Measurements from ENCODE around the gene HSPA1B. TPM values are rescaled to one million over a fixed set of nuclear protein-coding genes. Genes with fewer than 3 reads are reported as not detected.

The HSPA1B gene
- total RNA-seq, 1 experiment from 2014 or later = 147 TPM

DNA sequence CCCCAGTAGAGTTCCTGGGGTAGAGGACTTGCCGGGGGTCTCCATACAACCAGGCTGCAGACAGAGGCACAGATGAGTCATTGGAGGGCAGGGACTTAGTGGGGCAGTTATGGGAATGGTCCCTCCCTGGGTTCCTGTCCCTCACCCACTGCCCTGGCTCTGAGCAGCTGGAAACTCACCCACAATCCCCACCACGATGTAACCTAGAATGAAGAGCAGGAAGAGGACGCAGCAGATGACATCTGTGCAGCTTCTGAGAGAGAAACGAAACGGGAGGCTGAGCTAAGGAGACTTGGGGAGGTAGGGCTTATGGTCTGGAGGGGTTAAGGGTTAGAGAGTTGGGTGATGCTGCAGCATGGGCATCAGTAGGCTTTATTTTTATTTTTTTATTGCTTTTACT is 48.3 kb downstream of the HSPA1B start:
- intact Hi-C loops (cut with micrococcal nuclease; ENCODE audit: unreplicated experiment) = no loop called here
- DNase-seq (ENCODE audit: low read depth, low spot score) = no peak
- TF ChIP-seq, protein P1, sequence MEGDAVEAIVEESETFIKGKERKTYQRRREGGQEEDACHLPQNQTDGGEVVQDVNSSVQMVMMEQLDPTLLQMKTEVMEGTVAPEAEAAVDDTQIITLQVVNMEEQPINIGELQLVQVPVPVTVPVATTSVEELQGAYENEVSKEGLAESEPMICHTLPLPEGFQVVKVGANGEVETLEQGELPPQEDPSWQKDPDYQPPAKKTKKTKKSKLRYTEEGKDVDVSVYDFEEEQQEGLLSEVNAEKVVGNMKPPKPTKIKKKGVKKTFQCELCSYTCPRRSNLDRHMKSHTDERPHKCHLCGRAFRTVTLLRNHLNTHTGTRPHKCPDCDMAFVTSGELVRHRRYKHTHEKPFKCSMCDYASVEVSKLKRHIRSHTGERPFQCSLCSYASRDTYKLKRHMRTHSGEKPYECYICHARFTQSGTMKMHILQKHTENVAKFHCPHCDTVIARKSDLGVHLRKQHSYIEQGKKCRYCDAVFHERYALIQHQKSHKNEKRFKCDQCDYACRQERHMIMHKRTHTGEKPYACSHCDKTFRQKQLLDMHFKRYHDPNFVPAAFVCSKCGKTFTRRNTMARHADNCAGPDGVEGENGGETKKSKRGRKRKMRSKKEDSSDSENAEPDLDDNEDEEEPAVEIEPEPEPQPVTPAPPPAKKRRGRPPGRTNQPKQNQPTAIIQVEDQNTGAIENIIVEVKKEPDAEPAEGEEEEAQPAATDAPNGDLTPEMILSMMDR (IDR thresholded peaks at IDR 0.05) = no peak
- TF ChIP-seq, protein P2, sequence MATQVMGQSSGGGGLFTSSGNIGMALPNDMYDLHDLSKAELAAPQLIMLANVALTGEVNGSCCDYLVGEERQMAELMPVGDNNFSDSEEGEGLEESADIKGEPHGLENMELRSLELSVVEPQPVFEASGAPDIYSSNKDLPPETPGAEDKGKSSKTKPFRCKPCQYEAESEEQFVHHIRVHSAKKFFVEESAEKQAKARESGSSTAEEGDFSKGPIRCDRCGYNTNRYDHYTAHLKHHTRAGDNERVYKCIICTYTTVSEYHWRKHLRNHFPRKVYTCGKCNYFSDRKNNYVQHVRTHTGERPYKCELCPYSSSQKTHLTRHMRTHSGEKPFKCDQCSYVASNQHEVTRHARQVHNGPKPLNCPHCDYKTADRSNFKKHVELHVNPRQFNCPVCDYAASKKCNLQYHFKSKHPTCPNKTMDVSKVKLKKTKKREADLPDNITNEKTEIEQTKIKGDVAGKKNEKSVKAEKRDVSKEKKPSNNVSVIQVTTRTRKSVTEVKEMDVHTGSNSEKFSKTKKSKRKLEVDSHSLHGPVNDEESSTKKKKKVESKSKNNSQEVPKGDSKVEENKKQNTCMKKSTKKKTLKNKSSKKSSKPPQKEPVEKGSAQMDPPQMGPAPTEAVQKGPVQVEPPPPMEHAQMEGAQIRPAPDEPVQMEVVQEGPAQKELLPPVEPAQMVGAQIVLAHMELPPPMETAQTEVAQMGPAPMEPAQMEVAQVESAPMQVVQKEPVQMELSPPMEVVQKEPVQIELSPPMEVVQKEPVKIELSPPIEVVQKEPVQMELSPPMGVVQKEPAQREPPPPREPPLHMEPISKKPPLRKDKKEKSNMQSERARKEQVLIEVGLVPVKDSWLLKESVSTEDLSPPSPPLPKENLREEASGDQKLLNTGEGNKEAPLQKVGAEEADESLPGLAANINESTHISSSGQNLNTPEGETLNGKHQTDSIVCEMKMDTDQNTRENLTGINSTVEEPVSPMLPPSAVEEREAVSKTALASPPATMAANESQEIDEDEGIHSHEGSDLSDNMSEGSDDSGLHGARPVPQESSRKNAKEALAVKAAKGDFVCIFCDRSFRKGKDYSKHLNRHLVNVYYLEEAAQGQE (IDR thresholded peaks at IDR 0.05; ENCODE audit: insufficient read depth in 1 of 2, low read depth in 2 of 2, low read length in 1 of 2) = no peak
- Histone ChIP-seq H3K9me3 (ENCODE audit: control insufficient read depth, insufficient read depth, low read depth, low read length) (no peaks in the 10 kb centered on the region), H3K27ac (ENCODE audit: low read length) (peak overlapping the region; percentile 67), H3K27me3 (ENCODE audit: control insufficient read depth, insufficient read depth, low read length) (no peaks in the 10 kb centered on the region), H3K4me1 (ENCODE audit: control insufficient read depth, insufficient read depth, low read length) (peaks cover 39% of the 10 kb centered on the region), H3K36me3 (ENCODE audit: control insufficient read depth, insufficient read depth, low read length) (no peaks in the 10 kb centered on the region), H3K4me3 (ENCODE audit: low read depth in 2 of 2, low read length in 2 of 2) (no peak overlapping the region)
- in situ Hi-C loops (cut with HindIII; ENCODE audit: low pct_unique_long_range_greater_than_20kb, low sequenced_read_pairs) = no loop called here
- CTCF ChIA-PET = interaction anchor here (0.5 to 1.0 kb wide), 2 partner anchors 25 to 41 kb away, joined by 5 to 9 read pairs; no protein-coding TSS in a partner anchor
- no TSS peak for BruUV-seq (replicated peaks)
- no peak for ATAC-seq
- POLR2A ChIA-PET = interaction anchor here (0.6 kb wide), 1 partner anchor 180 kb away, joined by 3 read pairs; no protein-coding TSS in a partner anchor

DNA sequence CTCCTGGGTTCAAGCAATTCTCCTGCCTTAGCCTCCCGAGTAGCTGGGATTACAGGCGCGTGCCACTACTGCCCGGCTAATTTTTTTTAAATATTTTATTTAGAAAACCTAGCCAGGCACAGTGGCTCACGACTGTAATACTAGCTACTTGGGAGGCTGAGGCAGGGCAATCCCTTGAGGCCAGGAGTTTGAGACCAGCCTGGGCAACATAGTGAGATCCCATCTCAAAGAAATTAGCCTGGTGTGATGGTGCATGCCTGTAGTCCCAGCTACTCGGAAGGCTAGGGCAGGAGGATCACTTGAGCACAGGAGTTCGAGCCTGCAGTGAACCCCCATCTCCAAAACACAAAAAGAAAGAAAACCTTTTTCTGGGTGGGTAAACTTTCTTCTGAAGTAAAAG is 48.8 kb downstream of the HSPA1B start:
- Histone ChIP-seq H3K36me3 (ENCODE audit: control insufficient read depth, insufficient read depth, low read length) (no peaks in the 10 kb centered on the region), H3K9me3 (ENCODE audit: control insufficient read depth, insufficient read depth, low read depth, low read length) (no peaks in the 10 kb centered on the region), H3K27ac (ENCODE audit: low read length) (no peak overlapping the region; the same call in 1 of the 2 replicates), H3K4me3 (ENCODE audit: low read depth in 2 of 2, low read length in 2 of 2) (no peak overlapping the region), H3K27me3 (ENCODE audit: control insufficient read depth, insufficient read depth, low read length) (no peaks in the 10 kb centered on the region), H3K4me1 (ENCODE audit: control insufficient read depth, insufficient read depth, low read length) (peaks cover 37% of the 10 kb centered on the region)
- ATAC-seq (no peak), DNase-seq (ENCODE audit: low read depth, low spot score) (no peak)
- intact Hi-C loops (cut with micrococcal nuclease; ENCODE audit: unreplicated experiment) (no loop called here), in situ Hi-C loops (cut with HindIII; ENCODE audit: low pct_unique_long_range_greater_than_20kb, low sequenced_read_pairs) (no loop called here)
- no TSS peak for BruUV-seq (replicated peaks)
- no peak for TF ChIP-seq SIN3A (IDR thresholded peaks at IDR 0.05; ENCODE audit: borderline replicate concordance, insufficient read depth, low read depth, low read length)
- TF ChIP-seq, protein P2 (IDR thresholded peaks at IDR 0.05; ENCODE audit: insufficient read depth in 1 of 2, low read depth in 2 of 2, low read length in 1 of 2) = no peak
- POLR2A ChIA-PET = no interaction called here
- CTCF ChIA-PET = no interaction called here

Measured in Panc1 (cell line).